Renal cortex interstitium (tissue), 11 donors: ENCODE measurements around the gene TMEM117. TPM values are rescaled to one million over a fixed set of nuclear protein-coding genes. Genes with fewer than 3 reads are reported as not detected.

ENCODE experiments used
- DNase-seq, 11 donors: peaks; one replicate each; pipeline ENCODE4 v3.0.0-alpha.2; 2013; ENCODE audit warnings: low read depth in 9 of 11, low spot score in 4 of 11; ENCODE audit errors: extremely low read depth in 1 of 11
- polyA plus RNA-seq, 3 donors: library from polyadenylated mRNA; unstranded; fragments of 120-200 nt; gene quantifications; one replicate each; pipeline ENCODE4 v1.2.1, GENCODE V29; 2013; ENCODE audit not compliant: insufficient read length in 3 of 3

Gene TMEM117
- polyA plus RNA-seq, 3 donors: 11.5 to 12.4 (median 12.3) TPM

DNA sequence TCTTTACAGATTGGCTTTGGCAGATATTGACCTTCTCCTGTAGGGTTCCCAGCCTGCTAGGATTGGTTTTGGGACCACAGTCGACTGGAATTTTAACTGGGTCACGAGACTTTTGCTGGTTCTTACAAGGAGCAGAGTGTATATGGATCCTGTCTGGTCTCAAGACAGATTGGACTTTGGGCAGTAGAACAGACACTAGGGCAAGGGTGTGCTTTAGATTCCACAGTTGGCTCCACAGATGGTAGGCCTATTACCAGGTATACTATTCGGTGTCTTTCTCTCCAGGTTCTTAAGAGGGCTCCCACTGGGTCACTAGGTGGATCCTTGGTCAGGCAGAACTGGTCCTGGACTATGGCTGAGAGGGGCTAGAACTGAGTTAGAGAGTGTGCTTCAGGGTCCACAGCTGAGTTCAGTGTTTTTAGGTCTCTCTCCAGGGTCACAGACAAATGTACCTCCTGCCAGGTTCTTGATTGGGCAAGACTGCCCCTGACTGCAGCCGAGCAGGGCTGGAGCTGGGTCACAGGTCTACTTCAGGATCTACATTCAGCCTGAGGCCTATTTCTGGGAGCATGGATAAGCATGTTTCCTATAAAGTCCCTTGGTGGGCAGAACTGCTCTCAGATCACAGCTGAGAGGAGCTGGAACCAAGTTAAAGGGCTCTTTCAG is 460.2 kb downstream of the TMEM117 start:
- DNase-seq: no peak

DNA sequence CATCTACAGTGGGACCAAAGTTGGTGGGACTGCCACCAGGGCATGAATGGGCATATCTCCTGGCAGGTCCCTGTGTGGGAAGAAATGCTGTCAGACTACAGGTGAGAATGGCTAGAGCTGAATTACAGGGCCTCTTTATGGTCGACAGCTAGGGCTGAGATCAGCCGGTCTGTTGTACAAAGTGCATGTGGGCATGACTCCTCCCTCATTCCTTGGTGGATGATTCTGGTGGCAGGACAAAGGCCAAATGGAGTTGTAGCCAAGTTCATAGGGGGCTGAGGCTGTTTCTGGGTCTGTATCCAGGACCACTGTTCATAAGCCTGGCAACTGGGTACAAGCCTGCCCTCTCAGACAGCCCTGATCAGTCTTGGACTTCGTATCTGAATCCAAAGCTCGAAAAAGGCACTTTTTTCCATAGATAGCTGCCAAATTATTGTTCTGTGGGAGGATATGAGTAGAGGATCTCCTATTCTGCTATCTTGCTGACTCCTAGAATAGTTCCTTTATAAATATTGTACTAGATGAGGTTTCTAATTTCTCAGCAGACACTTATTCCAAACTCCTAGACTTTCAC is 460.8 kb downstream of the TMEM117 start:
- DNase-seq: no peak

DNA sequence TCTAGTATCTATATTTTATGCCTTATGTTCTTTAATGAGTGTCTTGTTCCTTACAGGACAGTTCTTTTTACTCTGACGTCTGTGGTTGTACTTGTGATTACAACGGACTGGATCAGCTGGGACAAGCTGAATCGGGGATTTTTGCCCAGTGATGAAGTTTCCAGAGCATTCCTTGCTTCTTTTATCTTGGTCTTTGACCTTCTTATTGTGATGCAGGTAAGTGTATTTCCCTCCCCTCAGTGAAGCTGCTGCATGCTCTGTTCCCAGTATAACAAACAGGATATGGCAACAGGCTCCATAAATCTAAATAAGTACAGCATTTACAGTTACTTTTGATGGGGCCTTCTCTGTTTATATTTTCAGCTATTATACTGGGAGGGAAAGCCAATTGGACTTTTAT is 463.6 kb downstream of the TMEM117 start:
- DNase-seq: no peak

DNA sequence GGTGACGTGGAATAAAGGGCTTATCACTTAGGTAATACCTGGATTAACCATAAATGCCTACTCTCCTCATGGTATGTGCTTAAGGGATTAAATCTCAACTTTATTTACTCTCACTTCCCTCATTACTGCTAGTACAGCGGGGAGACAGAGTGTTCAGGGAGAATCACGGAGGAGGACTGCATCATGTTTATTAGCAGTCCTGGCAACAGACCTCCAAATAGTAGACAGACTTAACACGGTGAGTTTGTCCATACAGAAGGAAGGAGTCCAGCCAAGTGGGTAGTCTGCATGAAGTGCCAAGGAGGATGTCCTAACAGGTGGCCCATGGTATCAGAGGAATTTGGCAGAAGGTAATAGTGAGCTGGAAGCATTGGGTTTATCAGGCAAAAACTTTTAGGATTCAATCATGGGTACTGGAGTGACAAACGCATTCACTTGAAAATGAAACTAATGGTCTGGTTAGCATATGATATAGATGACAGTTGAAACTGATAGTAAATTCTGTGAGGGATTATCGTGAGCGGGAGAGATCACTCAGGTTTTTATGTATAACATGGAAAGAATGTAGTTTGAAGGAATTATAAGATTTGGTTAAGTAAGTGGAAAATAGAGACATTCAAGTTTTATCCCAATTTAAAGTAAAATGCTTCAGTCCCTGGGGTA is 471.8 kb downstream of the TMEM117 start:
- DNase-seq: no peak

DNA sequence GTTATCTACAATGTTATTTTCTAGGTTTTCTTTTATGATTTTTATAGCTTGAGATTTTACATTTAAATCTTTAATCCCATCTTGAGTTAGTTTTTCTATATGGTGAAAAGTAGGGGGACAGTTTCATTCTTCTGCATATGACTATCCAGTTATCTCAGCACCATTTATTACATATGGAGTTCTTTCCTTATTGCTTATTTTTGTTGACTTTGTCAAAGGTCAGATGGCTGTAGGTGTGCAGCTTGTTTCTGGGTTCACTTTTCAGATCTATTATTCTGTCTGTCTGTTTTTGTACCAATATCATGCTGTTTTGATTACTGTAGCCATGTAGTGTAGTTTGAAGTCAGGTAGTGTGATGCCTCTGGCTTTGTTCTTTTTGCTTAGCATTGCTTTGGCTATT is 477.3 kb downstream of the TMEM117 start:
- no peak for DNase-seq

DNA sequence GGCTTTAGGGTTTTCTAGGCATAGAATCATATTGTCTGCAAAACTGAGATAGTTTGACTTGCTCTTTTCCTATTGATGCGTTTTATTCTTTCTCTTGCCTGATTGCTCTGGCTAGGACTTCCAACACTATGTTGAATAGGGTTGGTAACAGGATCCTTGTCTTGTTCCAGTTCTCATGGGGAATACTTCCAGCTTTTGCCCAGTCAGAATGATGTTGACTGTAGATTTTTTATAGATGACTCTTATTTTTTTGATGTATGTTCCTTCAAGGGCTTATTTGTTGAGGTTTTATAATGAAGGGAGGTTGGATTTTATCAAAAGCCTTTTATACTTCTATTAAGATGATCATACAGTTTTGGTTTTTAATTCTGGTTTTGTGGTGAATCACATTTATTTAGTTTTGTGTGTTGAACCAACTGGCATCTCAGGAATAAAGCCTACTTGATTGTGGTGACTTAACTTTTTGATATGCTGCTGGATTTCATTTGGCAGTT is 478.2 kb downstream of the TMEM117 start:
- DNase-seq: no peak

DNA sequence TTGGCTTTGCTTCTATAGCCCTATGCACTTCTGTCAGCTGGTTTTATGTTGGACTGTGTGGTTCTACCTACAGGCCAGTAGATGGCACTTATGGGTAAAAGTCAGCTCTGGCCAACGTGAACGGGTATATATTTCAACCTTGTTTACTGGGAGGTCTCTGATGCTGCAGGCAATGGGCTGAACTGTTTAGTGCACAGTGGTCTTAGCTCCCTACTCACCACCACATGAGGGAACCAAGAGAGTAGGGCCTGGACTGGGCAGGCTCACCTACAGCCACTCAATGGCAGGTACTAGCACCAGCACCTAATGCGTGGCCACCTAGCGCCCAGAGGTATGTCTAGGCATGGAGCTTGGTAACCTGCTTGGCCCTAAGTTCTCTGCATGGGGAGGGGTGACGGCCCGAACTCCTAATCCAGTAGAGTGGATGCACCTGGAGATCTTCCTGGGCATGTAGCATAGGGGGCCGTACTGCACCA is 481.8 kb downstream of the TMEM117 start:
- peak in 9 of 11 donors; percentile 13 to 42 (median 23) for DNase-seq

DNA sequence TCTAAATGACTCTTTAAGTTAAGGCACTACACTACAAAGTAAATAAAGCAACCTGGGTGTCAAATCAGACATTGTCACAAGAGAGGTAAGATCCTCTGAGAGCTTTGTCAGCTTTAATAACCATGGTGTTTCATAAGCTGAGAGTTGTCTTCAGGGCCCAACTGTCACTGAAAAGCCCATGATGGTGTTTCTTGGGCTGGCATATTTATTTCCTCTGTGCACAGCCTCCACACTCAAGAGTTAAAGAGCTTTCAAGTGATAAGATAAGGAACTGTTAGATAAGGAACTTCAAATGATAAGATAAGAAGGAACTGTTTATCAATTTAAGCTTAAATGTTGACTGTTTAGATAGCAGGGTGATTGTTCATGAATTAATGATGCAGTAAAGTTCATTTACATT is 495.4 kb downstream of the TMEM117 start:
- DNase-seq: no peak

DNA sequence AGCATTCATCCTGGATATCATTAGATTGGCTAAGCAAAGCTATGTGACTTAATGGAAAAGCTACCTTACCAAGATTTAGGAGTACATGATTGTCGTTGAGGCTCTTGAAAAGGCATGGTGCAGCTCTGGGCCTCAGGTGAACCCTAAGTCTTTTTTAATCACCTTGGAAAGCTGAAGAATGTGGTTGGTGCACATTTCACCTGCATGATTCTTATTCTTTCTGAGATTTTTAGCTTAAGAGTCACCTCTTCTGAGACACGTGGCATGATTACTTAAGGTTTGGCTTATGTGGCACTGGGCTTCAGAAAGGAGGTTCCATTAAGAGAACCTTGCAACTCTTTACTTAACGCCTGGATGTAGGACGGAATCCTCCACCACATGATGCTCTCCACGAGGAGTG is 498.5 kb downstream of the TMEM117 start:
- no peak for DNase-seq

DNA sequence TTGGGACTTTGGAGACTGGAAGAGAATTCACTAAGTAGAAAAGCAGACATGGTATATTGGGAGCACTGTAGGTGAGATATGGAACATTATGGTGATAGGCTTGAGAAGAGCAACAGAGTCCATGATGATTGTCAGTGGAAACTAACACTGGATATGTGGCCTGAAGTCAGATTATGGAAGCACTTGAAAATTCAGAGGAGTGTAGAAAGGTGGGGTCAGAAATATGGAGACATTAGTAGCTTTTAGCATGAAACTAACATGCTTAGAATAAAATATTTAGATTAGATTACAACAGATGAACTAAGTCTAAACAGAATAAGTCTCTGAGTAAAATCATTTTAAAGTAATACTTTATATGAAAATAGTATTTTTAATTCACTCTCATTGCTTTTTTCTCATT is 499.1 kb downstream of the TMEM117 start:
- DNase-seq: no peak

DNA sequence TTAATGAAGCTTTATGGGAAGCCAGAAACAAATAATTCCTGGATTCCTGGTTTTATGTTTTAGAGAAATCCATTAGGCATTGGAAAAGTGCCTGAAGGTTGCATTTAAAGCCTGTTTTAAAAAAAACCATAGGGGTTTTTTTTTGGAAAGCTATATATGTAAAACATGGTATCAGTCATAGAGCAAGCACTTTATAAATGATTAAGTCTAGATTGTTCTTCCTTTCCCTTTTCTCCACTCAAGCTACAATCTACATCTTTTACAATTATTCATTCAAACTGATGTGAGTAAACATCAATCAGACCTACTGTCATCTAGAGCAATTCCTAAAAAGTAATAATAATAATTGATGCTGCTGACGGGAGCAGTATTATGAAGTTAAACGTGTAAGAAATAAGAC is 500.7 kb downstream of the TMEM117 start:
- DNase-seq: no peak

DNA sequence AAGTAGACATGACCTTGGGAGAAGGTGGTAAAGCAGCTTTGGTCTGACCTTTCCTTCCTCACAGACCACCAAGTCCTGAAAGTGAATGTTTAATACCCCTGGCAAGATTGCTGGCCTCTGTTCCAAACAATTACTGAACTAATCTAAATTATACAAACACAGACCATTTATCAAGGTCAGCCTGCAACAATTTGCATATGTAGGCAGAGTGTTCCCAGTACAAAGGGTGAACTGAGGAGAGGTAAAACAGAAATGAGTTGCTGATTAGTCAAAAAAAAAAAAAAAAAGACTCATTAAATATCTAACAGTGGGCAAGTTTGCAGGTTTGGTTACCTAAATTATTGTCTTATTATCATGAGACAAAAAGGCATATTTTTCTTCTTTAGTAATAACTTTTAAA is 506.5 kb downstream of the TMEM117 start:
- peak in 1 of 11 donors; percentile 14 for DNase-seq

DNA sequence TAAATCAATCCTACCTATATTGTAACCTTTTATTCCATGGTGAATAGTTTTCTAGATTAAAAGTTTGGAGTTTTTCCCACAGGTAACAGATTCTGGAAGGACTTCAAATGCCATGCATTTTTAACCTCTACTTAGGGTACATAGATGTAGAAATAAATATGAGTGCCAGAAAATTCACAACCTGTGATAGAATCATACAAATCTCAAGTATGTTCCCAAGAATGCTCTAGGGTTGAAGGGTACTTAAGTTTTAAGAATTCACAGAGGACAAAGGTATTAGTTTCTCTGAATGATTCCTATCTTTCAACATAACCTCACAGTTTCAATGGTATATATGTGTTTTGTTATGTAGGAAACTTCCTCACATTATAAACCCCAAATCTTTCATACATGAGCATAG is 511.3 kb downstream of the TMEM117 start:
- no peak for DNase-seq

DNA sequence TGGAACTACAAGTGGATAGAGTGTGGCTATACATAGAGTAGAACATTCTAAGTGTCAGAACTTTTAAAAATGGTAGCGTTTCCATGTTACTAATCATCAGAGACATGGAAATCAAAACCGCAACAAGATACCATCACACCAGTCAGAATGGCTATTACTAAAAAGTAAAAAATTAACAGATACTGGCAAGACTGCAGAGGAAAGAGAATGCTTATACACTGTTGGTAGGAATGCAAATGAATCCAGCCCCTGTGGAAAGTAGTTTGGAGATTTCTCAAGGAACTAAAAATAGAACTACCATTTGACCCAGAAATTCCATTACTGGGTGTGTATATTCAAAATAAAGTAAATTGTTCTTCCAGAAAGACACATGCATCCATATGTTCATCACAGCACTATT is 521.6 kb downstream of the TMEM117 start:
- DNase-seq: no peak

DNA sequence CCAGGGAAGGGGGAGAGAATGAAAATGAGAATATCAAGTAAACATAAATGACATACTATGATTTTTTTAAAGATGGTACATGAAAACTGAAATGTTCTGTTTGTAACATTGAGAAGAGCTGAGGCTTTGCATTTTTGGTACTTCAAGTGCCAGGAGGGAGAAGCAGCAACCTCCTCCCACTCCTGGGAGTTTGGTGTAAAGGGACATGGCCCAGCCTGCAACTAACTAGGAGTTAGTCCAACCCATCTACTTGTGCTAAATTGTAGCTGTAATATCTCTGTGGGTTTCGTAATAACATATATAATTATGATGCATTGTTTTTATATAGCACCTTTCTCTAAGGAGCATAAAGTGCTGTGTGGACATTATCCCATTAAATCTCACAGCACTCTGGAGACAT is 522.8 kb downstream of the TMEM117 start:
- DNase-seq: no peak

DNA sequence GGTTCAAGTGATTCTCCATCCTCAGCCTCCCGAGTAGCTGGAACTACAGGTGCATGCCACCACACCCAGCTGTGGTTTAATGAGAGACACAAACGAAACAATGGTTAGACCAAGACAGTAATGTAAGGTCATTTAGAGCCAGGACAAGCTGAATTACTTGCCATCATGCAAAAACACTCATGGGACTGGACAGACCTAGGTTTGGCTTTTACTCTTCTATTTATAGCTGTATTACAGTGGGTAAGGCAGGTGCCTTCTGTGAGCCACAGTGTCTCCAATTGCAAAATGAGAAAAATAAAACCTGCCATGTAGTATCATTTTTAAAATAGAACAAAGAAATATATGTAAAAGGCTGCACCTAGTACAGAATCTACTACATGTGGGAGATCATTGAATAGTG is 527.1 kb downstream of the TMEM117 start:
- DNase-seq: no peak

DNA sequence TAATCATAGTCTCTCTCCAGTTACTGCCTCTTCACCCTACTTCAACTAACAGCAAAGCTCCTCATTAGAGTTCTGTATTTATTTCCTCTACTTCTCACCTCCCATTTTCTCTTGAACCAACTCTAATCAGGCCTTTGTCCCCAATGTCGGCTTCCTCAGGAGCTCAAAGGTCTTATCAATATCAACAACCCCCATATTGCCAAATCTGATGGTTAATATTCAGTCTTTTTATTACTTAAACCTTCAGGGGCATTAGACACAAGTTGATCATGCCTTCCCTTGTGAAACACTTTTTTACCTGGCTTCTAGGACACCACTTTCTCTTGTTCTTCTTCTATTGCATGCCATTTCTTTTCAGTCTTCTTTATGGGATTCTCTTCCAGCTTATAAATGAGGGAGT is 531.3 kb downstream of the TMEM117 start:
- no peak for DNase-seq

DNA sequence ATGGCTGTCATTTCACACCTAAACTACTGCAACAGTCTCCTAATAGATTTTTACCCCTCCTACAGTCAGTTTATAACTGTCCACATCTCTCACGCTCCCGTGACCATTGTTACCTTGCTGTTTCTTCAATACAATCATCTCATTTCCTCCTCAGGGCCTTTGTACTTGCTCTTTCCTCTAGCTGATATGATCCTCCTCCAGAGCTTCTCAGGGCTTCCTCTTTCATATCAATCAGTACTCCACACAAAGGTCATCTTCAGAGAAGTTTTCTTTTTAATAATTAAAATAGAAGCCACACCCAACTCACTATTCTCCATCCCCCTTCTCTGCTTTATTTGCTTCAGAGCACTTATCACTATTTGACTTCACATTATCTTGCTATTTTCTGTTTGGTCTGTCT is 532.0 kb downstream of the TMEM117 start:
- no peak for DNase-seq

DNA sequence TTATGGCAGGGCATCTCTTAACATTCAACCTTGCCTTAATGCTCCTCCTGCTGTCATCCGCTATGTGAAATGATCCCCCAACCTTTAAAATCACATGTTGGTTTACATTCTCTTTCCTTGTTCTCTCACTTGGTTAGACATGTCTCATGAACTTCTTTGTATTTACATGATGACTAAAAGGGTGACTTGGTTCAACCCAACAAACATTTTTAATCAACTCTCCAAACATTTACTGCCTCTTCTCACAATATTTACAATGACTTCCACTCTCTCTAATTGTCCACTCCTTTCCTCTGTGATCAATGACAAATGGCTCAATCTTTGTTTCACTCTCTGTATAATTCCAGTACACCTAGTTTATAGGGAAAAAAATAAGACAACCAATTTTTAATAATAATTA is 534.1 kb downstream of the TMEM117 start:
- DNase-seq: no peak

DNA sequence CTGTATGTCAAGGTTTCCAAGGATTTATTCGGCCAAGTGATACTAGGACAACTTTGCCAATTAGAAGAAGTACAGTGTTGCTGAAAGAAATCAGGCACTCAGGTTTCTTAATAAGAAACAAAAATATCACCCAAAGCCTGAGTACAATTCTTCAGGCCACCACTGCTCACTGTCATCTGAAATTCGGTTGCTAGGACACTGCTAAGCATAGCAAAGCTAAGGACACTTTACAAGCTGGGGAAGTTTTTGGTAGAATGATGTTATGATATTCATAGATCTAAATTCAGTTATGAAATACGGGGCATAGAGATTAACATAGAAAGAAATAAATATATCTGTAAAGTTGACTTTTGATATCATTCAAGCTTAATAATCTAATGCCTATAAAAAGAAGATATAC is 535.1 kb downstream of the TMEM117 start:
- no peak for DNase-seq
